HEK293 (cell line): ENCODE data around the gene ZNF597.

Experiments used
- CTCF ChIA-PET: fragments of 350-600 bp; formaldehyde crosslinking; extraction: SDS; loops from one replicate; lab custom pipeline; 2021; ENCODE audit warnings: antibody characterized with exemption; lab: Yijun Ruan, JAX
- POLR2A ChIA-PET: fragments of 300-600 bp; formaldehyde crosslinking; extraction: SDS; loops from one replicate; lab custom pipeline; 2020; ENCODE audit warnings: antibody characterized with exemption, inconsistent platforms; lab: Yijun Ruan, JAX
- H3K27ac ChIP-seq: fragments of 200-500 bp; sonication (Bioruptor generic); 2 replicates; pipeline ENCODE4 v1.5.1; 2014; ENCODE audit warnings: low read depth, low read length, control low read depth, inconsistent platforms; ENCODE audit errors: extremely low read depth
- H3K36me3 ChIP-seq, 2 experiments: fragments of 200-500 bp in 1 of 2; sonication (Bioruptor generic) in 1 of 2; 1 replicate in 1 of 2; 2 replicates in 1 of 2; pipeline ENCODE4 v1.5.1; 2014 to 2017; ENCODE audit warnings: inconsistent platforms in 2 of 2, low read length in 2 of 2; ENCODE audit not compliant: control insufficient read depth in 2 of 2, insufficient read depth in 1 of 2
- H3K4me1 ChIP-seq: fragments of 200-500 bp; sonication (Bioruptor generic); 2 replicates; pipeline ENCODE4 v1.5.1; 2014; ENCODE audit warnings: mild to moderate bottlenecking, low read length, inconsistent platforms; ENCODE audit not compliant: control insufficient read depth, insufficient read depth
- H3K4me3 ChIP-seq: 2 replicates; pipeline ENCODE4 v1.5.1; 2011; ENCODE audit warnings: low read depth, mild to moderate bottlenecking, control low read depth, low read length, moderate library complexity
- H3K9me3 ChIP-seq: fragments of 200-500 bp; sonication (Bioruptor generic); 2 replicates; pipeline ENCODE4 v1.5.1; 2014; ENCODE audit warnings: low read depth, low read length, inconsistent platforms; ENCODE audit not compliant: control insufficient read depth, insufficient read depth
- KLF10 ChIP-seq: fragments of 450-650 bp; IDR thresholded peaks from 2 replicates; pipeline ENCODE4 v1.5.1; 2018; ENCODE audit warnings: missing biosample characterization, mild to moderate bottlenecking, missing genetic modification characterization
- KLF17 ChIP-seq: fragments of 450-650 bp; formaldehyde crosslinking; IDR thresholded peaks from 2 replicates; pipeline ENCODE4 v1.5.1; 2016; ENCODE audit warnings: missing biosample characterization, missing genetic modification characterization
- SCRT1 ChIP-seq: fragments of 450-650 bp; formaldehyde crosslinking; IDR thresholded peaks from 2 replicates; pipeline ENCODE4 v1.5.1; 2016; ENCODE audit warnings: missing biosample characterization, missing genetic modification characterization, borderline replicate concordance
- SCRT2 ChIP-seq: fragments of 450-650 bp; formaldehyde crosslinking; IDR thresholded peaks from 2 replicates; pipeline ENCODE4 v1.5.1; 2016; ENCODE audit warnings: missing biosample characterization, missing genetic modification characterization
- ZBTB17 ChIP-seq: fragments of 450-650 bp; formaldehyde crosslinking; IDR thresholded peaks from 2 replicates; pipeline ENCODE4 v1.5.1; 2016; ENCODE audit warnings: missing biosample characterization, missing genetic modification characterization
- ZNF292 ChIP-seq: fragments of 450-650 bp; formaldehyde crosslinking; IDR thresholded peaks from 2 replicates; pipeline ENCODE4 v1.5.1; 2016; ENCODE audit warnings: low read depth, missing biosample characterization, missing genetic modification characterization, borderline replicate concordance
- ZNF335 ChIP-seq: fragments of 450-650 bp; formaldehyde crosslinking; conservative IDR thresholded peaks from 2 replicates; pipeline ENCODE4 v1.5.1; 2016; ENCODE audit warnings: missing biosample characterization, missing genetic modification characterization
- ZNF426 ChIP-seq: fragments of 450-650 bp; formaldehyde crosslinking; IDR thresholded peaks from 2 replicates; pipeline ENCODE4 v1.5.1; 2017; ENCODE audit warnings: missing biosample characterization, missing genetic modification characterization, mild to moderate bottlenecking, inconsistent platforms, moderate library complexity
- ZNF776 ChIP-seq: fragments of 450-650 bp; formaldehyde crosslinking; IDR thresholded peaks from 2 replicates; pipeline ENCODE4 v1.5.0; 2017; ENCODE audit warnings: missing biosample characterization, missing genetic modification characterization, borderline replicate concordance
- ZNF785 ChIP-seq: fragments of 450-650 bp; formaldehyde crosslinking; IDR thresholded peaks from 2 replicates; pipeline ENCODE4 v1.5.1; 2016; ENCODE audit warnings: missing biosample characterization, missing genetic modification characterization
- TF ChIP-seq, protein P1 (sequence below): fragments of 450-650 bp; formaldehyde crosslinking; IDR thresholded peaks from 2 replicates; pipeline ENCODE4 v1.5.1; 2016; ENCODE audit warnings: missing biosample characterization, missing genetic modification characterization
- TF ChIP-seq, protein P2 (sequence below): fragments of 450-650 bp; formaldehyde crosslinking; IDR thresholded peaks from 2 replicates; pipeline ENCODE4 v1.5.1; 2017; ENCODE audit warnings: missing biosample characterization, mild to moderate bottlenecking, missing genetic modification characterization, moderate library complexity
- TF ChIP-seq, protein P3 (sequence below): fragments of 450-650 bp; formaldehyde crosslinking; IDR thresholded peaks from 2 replicates; pipeline ENCODE4 v1.5.1; 2016; ENCODE audit warnings: missing biosample characterization, missing genetic modification characterization
- TF ChIP-seq, protein P4 (sequence below): fragments of 450-650 bp; formaldehyde crosslinking; optimal IDR thresholded peaks from 2 replicates; pipeline ENCODE3; 2016; ENCODE audit warnings: missing biosample characterization, mild to moderate bottlenecking, missing genetic modification characterization

The ZNF597 gene

GRCh38 chr16:3458852-3459361, 15.6 kb upstream of the ZNF597 start:
- TF ChIP-seq, protein P1, sequence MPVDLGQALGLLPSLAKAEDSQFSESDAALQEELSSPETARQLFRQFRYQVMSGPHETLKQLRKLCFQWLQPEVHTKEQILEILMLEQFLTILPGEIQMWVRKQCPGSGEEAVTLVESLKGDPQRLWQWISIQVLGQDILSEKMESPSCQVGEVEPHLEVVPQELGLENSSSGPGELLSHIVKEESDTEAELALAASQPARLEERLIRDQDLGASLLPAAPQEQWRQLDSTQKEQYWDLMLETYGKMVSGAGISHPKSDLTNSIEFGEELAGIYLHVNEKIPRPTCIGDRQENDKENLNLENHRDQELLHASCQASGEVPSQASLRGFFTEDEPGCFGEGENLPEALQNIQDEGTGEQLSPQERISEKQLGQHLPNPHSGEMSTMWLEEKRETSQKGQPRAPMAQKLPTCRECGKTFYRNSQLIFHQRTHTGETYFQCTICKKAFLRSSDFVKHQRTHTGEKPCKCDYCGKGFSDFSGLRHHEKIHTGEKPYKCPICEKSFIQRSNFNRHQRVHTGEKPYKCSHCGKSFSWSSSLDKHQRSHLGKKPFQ (tag by site-specific recombination), result no peak
- TF ChIP-seq ZNF426 (tag by site-specific recombination) (no peak), ZNF785 (tag by site-specific recombination) (no peak), ZNF292 (tag by site-specific recombination) (no peak), KLF17 (tag by site-specific recombination) (no peak)
- TF ChIP-seq, protein P2, sequence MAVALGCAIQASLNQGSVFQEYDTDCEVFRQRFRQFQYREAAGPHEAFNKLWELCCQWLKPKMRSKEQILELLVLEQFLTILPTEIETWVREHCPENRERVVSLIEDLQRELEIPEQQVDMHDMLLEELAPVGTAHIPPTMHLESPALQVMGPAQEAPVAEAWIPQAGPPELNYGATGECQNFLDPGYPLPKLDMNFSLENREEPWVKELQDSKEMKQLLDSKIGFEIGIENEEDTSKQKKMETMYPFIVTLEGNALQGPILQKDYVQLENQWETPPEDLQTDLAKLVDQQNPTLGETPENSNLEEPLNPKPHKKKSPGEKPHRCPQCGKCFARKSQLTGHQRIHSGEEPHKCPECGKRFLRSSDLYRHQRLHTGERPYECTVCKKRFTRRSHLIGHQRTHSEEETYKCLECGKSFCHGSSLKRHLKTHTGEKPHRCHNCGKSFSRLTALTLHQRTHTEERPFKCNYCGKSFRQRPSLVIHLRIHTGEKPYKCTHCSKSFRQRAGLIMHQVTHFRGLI (tag by site-specific recombination), result no peak
- TF ChIP-seq, protein P3, sequence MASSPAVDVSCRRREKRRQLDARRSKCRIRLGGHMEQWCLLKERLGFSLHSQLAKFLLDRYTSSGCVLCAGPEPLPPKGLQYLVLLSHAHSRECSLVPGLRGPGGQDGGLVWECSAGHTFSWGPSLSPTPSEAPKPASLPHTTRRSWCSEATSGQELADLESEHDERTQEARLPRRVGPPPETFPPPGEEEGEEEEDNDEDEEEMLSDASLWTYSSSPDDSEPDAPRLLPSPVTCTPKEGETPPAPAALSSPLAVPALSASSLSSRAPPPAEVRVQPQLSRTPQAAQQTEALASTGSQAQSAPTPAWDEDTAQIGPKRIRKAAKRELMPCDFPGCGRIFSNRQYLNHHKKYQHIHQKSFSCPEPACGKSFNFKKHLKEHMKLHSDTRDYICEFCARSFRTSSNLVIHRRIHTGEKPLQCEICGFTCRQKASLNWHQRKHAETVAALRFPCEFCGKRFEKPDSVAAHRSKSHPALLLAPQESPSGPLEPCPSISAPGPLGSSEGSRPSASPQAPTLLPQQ (tag by site-specific recombination), result no peak
- H3K27ac ChIP-seq, result peak overlapping the region; percentile 93
- H3K9me3 ChIP-seq, result no peaks in the 10 kb centered on the region
- peaks cover 0 to 4% of the 10 kb centered on the region in 2 experiments; a peak in 2 of 3 replicates for H3K36me3 ChIP-seq
- H3K4me1 ChIP-seq, result peaks cover 10% of the 10 kb centered on the region
- ChIA-PET CTCF (interaction anchor here (0.6 kb wide), 1 partner anchor 680 kb away, joined by 3 read pairs; no protein-coding TSS in a partner anchor), POLR2A (no interaction called here)
- peak overlapping the region; percentile 83 for H3K4me3 ChIP-seq

DNA sequence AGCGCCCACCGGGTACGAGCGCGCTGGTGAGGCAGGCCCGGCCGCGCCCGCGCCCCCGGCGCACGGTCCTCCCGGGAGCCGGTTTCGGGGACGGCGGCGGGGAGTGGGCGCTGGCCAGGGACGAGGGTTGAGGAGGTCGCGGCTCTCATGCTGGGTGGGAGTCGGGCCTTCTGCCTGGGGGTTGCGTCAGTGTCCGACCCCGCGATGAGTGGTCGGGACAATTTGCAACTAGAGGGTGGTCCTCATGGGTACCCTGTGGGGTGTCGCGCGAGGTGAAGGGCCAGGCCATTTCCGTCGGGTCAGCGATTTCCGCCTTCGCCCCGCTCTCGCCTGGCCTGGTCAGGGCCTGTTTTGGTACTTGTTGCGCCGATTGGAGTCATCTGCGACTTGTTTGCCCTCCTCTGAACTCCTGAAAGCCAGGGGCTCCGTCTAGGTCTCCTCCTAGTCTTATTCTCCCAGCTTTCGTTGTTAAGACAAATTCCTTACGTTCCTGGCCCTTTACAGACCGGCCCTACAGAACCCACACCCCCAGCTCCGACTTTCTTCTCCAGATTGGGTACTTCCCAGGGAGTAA, 15.1 kb upstream of the ZNF597 start:
- peaks cover 10% of the 10 kb centered on the region for H3K4me1 ChIP-seq
- H3K9me3 ChIP-seq, result no peaks in the 10 kb centered on the region
- POLR2A ChIA-PET, result no interaction called here
- TF ChIP-seq ZNF776 (tag by site-specific recombination), result no peak
- no peak for TF ChIP-seq KLF10 (tag by site-specific recombination)
- peak; percentile 23; the same call in 1 of the 2 replicates for TF ChIP-seq ZBTB17 (tag by site-specific recombination)
- peak; percentile 55 for TF ChIP-seq ZNF335 (tag by site-specific recombination)
- peak; percentile 98 for TF ChIP-seq SCRT2 (tag by site-specific recombination)
- peak; percentile 77 for TF ChIP-seq SCRT1 (tag by site-specific recombination)
- TF ChIP-seq, protein P4, sequence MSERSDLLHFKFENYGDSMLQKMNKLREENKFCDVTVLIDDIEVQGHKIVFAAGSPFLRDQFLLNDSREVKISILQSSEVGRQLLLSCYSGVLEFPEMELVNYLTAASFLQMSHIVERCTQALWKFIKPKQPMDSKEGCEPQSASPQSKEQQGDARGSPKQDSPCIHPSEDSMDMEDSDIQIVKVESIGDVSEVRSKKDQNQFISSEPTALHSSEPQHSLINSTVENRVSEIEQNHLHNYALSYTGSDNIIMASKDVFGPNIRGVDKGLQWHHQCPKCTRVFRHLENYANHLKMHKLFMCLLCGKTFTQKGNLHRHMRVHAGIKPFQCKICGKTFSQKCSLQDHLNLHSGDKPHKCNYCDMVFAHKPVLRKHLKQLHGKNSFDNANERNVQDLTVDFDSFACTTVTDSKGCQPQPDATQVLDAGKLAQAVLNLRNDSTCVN (tag by site-specific recombination), result peak; percentile 48
- H3K36me3 ChIP-seq, result peaks cover 0 to 4% of the 10 kb centered on the region in 2 experiments; a peak in 2 of 3 replicates
- CTCF ChIA-PET, result interaction anchor here (0.6 kb wide), 1 partner anchor 680 kb away, joined by 3 read pairs; no protein-coding TSS in a partner anchor
- H3K27ac ChIP-seq, result peak overlapping the region; percentile 93
- peak overlapping the region; percentile 83 for H3K4me3 ChIP-seq
